CD14-positive monocyte (primary cell): ENCODE results near the gene MDGA2. TPM values are rescaled to one million over a fixed set of nuclear protein-coding genes. Genes with fewer than 3 reads are reported as not detected.

Source experiments
- DNase-seq, 3 donors: peaks; one replicate each; pipeline ENCODE4 v3.0.0-alpha.2; 2011 to 2022
- H2AFZ ChIP-seq: 2 replicates; pipeline ENCODE4 v1.6.0; 2012; ENCODE audit warnings: mild to moderate bottlenecking, low read depth, low read length, inconsistent platforms; ENCODE audit not compliant: insufficient read depth, poor library complexity, severe bottlenecking
- H3K27ac ChIP-seq, 2 donors: 1 replicate in 1 of 2; 2 replicates in 1 of 2; pipeline ENCODE4 v1.5.1; 2012 to 2013; ENCODE audit warnings: low read length in 2 of 2, control low read depth in 1 of 2, inconsistent platforms in 1 of 2, low read depth in 1 of 2, mild to moderate bottlenecking in 1 of 2
- H3K27me3 ChIP-seq, 2 donors: one replicate each; pipeline versions ENCODE4 v1.6.0 to v1.6.1; 2011 to 2013; ENCODE audit warnings: low read length in 2 of 2; ENCODE audit not compliant: control insufficient read depth in 2 of 2, insufficient read depth in 2 of 2
- H3K36me3 ChIP-seq, 2 donors: replicated peaks in 1 of 2; 1 replicate in 1 of 2; 2 replicates in 1 of 2; pipeline versions ENCODE4 v1.5.1 to v1.6.1; 2012 to 2013; ENCODE audit warnings: low read length in 2 of 2, control low read depth in 1 of 2, inconsistent platforms in 1 of 2, mild to moderate bottlenecking in 1 of 2; ENCODE audit not compliant: insufficient read depth in 2 of 2, control insufficient read depth in 1 of 2
- H3K4me1 ChIP-seq, 2 donors: 1 replicate in 1 of 2; 2 replicates in 1 of 2; pipeline versions ENCODE4 v1.5.1 to v1.6.1; 2012 to 2013; ENCODE audit warnings: low read length in 2 of 2, control low read depth in 1 of 2, inconsistent platforms in 1 of 2, mild to moderate bottlenecking in 1 of 2, moderate library complexity in 1 of 2; ENCODE audit not compliant: insufficient read depth in 2 of 2, control insufficient read depth in 1 of 2
- H3K4me2 ChIP-seq: replicated peaks from 2 replicates; pipeline ENCODE3; 2012; ENCODE audit warnings: low read length, moderate library complexity, mild to moderate bottlenecking; ENCODE audit not compliant: poor library complexity, severe bottlenecking; ENCODE audit errors: extremely low read depth
- H3K4me3 ChIP-seq, 3 experiments: fragments of 200-600 bp in 1 of 3; sonication (generic) in 1 of 3; replicated peaks in 1 of 3; 1 replicate in 2 of 3; 2 replicates in 1 of 3; pipeline ENCODE4 v1.5.1; 2011 to 2013; ENCODE audit warnings: low read length in 3 of 3, mild to moderate bottlenecking in 3 of 3, control low read depth in 2 of 3, low read depth in 2 of 3, inconsistent platforms in 1 of 3, moderate library complexity in 1 of 3
- H3K79me2 ChIP-seq: 2 replicates; pipeline ENCODE4 v1.6.0; 2012; ENCODE audit warnings: mild to moderate bottlenecking, control low read depth, inconsistent platforms, low read length, moderate library complexity; ENCODE audit not compliant: insufficient read depth
- H3K9ac ChIP-seq: 2 replicates; pipeline ENCODE4 v1.6.0; 2017; ENCODE audit warnings: low read length, mild to moderate bottlenecking; ENCODE audit not compliant: insufficient read depth, poor library complexity, severe bottlenecking
- H3K9me3 ChIP-seq, 2 donors: replicated peaks in 1 of 2; 1 replicate in 1 of 2; 2 replicates in 1 of 2; pipeline versions ENCODE4 v1.5.1 to v1.6.1; 2012 to 2013; ENCODE audit warnings: low read length in 2 of 2, control low read depth in 1 of 2; ENCODE audit not compliant: control insufficient read depth in 1 of 2, insufficient read depth in 1 of 2
- H4K20me1 ChIP-seq: 2 replicates; pipeline ENCODE4 v1.6.0; 2012; ENCODE audit warnings: mild to moderate bottlenecking, low read length, control low read depth, moderate library complexity; ENCODE audit not compliant: insufficient read depth
- H3K27ac Mint-ChIP-seq, 7 donors: one replicate each; pipeline ENCODE4 v1.8.0; 2020; ENCODE audit warnings: mild to moderate bottlenecking in 7 of 7, mixed read lengths in 7 of 7, moderate library complexity in 6 of 7, inconsistent platforms in 2 of 7
- H3K27me3 Mint-ChIP-seq, 3 donors: one replicate each; pipeline ENCODE4 v1.8.0; 2021 to 2022; ENCODE audit warnings: low read depth in 3 of 3, mild to moderate bottlenecking in 3 of 3, mixed read lengths in 3 of 3, moderate library complexity in 3 of 3, inconsistent platforms in 1 of 3
- H3K36me3 Mint-ChIP-seq, 2 donors: one replicate each; pipeline ENCODE4 v1.8.0; 2020; ENCODE audit warnings: mixed read lengths in 2 of 2, inconsistent platforms in 1 of 2, mild to moderate bottlenecking in 1 of 2
- H3K4me1 Mint-ChIP-seq: one replicate; pipeline ENCODE4 v1.8.0; 2020; ENCODE audit warnings: mild to moderate bottlenecking, mixed read lengths
- H3K4me3 Mint-ChIP-seq, 2 donors: one replicate each; pipeline ENCODE4 v1.8.0; 2020; ENCODE audit warnings: mild to moderate bottlenecking in 2 of 2, mixed read lengths in 2 of 2, moderate library complexity in 1 of 2
- H3K9me3 Mint-ChIP-seq, 7 donors: one replicate each; pipeline ENCODE4 v1.8.0; 2020 to 2022; ENCODE audit warnings: mixed read lengths in 7 of 7, mild to moderate bottlenecking in 6 of 7, moderate library complexity in 6 of 7, inconsistent platforms in 2 of 7
- CTCF ChIP-seq: fragments of 200-600 bp; IDR thresholded peaks from one replicate; pipeline ENCODE4 v1.8.0; 2022; ENCODE audit warnings: antibody characterized with exemption, mild to moderate bottlenecking
- WGBS: methylation state at CpG from one replicate; pipeline ENCODE4 v1.1.5; 2013; ENCODE audit warnings: missing lambda C conversion rate; ENCODE audit not compliant: insufficient coverage; 5-methylcytosine and 5-hydroxymethylcytosine counted together
- intact Hi-C, 2 donors: fragments of 100-400 bp; cut with micrococcal nuclease; formaldehyde crosslinking; loops; one replicate each; pipeline versions ENCODE4 v1.15.0 to v1.15.1; 2023
- polyA plus RNA-seq, 3 donors: library from polyadenylated mRNA; depleted of rRNA in 1 of 3; unstranded in 2 of 3; stranded (reverse) in 1 of 3; fragments of 300-500 nt in 2 of 3; fragments of >200 nt in 1 of 3; fragmentation: Illumina TruSeq in 2 of 3; gene quantifications; 1 replicate in 2 of 3; 2 replicates in 1 of 3; pipeline ENCODE4 v1.2.3, GENCODE V29; 2012 to 2021

Gene MDGA2
- polyA plus RNA-seq, 3 donors = not detected

DNA sequence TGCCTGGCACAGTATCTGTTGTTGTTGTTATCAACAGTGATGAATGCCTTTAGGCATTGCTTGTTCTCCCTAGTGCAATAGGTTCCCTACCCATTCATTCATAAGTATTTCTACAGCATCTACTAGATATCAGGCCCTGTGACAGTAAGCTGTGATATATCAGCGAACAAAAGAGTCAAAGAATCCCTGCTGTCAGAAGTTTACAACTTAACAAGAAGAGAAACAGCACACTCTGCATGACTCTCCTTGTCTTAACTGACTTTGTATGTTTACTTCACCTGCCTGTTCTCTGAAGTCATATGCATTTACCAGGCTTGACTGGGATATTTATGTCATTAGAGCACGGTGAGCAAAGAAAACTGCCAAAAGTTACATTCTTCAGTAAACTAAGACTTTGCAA is 571.6 kb downstream of the MDGA2 start:
- Mint-ChIP-seq H3K27me3 (peaks cover 0 to 2% (median 2%) of the 10 kb centered on the region in 3 donors), H3K36me3 (no peaks in the 10 kb centered on the region), H3K4me1 (no peaks in the 10 kb centered on the region), H3K4me3 (no peak overlapping the region), H3K9me3 (peaks cover 1 to 6% (median 4%) of the 10 kb centered on the region in 7 donors), H3K27ac (no peak overlapping the region)
- no peak overlapping the region for H3K27ac ChIP-seq
- H3K9me3 ChIP-seq = no peaks in the 10 kb centered on the region
- no peaks in the 10 kb centered on the region for H3K36me3 ChIP-seq
- H3K27me3 ChIP-seq = no peaks in the 10 kb centered on the region
- no CpG with 5 or more reads among the region's 2 CpGs for WGBS
- no peak overlapping the region for H2AFZ ChIP-seq
- intact Hi-C loops = no loop called here
- no peaks in the 10 kb centered on the region for H3K79me2 ChIP-seq
- no peak overlapping the region for H3K4me3 ChIP-seq
- no peak overlapping the region for H3K4me2 ChIP-seq
- no peak for TF ChIP-seq CTCF
- DNase-seq = no peak
- no peak overlapping the region for H3K9ac ChIP-seq
- H4K20me1 ChIP-seq = no peaks in the 10 kb centered on the region
- no peaks in the 10 kb centered on the region for H3K4me1 ChIP-seq

DNA sequence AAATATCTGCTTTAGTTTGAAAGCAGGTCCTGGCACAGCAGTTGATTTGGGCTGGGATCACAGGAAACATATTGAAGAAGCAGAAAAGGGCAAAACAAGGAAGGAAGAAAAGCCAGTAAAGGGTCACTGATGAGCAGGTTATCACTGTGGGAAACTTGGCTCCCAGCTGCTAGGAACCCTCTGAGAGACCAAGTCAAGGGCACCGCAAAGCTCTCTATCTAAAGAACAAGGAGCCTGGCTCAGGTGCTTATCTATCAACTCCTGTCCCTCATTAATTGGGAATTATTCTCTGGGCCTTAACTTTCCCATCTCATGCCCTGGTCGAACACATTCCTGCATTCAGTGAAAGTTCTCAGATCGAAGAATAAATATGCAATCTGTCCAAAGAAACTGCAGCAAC is 572.9 kb downstream of the MDGA2 start:
- no peak overlapping the region for H3K9ac ChIP-seq
- 36% methylated on average over 3 of the region's 3 CpGs for WGBS
- no peak overlapping the region for H3K4me2 ChIP-seq
- Mint-ChIP-seq H3K36me3 (no peaks in the 10 kb centered on the region), H3K27ac (no peak overlapping the region), H3K4me3 (no peak overlapping the region), H3K27me3 (peaks cover 0 to 2% (median 2%) of the 10 kb centered on the region in 3 donors), H3K4me1 (no peaks in the 10 kb centered on the region), H3K9me3 (peaks cover 0 to 6% (median 3%) of the 10 kb centered on the region in 7 donors)
- no peaks in the 10 kb centered on the region for H3K27me3 ChIP-seq
- H2AFZ ChIP-seq = no peak overlapping the region
- no peak for DNase-seq
- no peak overlapping the region for H3K27ac ChIP-seq
- no peak overlapping the region for H3K4me3 ChIP-seq
- H3K4me1 ChIP-seq = no peaks in the 10 kb centered on the region
- TF ChIP-seq CTCF = no peak
- intact Hi-C loops = no loop called here
- H3K9me3 ChIP-seq = no peaks in the 10 kb centered on the region
- no peaks in the 10 kb centered on the region for H4K20me1 ChIP-seq
- no peaks in the 10 kb centered on the region for H3K36me3 ChIP-seq
- no peaks in the 10 kb centered on the region for H3K79me2 ChIP-seq
